HepG2 (cell line): ENCODE results near the gene FCN3. TPM values are rescaled to one million over a fixed set of nuclear protein-coding genes. Genes with fewer than 3 reads are reported as not detected.

Source experiments
- ATAC-seq: fragments of 200-7000 bp; cut with Tn5 transposase; 3 replicates; pipeline ENCODE4 v1.9.1; 2020; ENCODE audit warnings: mild to moderate bottlenecking, moderate library complexity
- BruUV-seq: library from RNA; stranded (reverse); fragments of 400-500 nt; replicated peaks from 2 replicates; lab custom pipeline; 2021; lab: Mats Ljungman, UMichigan
- CTCF ChIA-PET: fragments of 300-600 bp; formaldehyde crosslinking; extraction: SDS; loops from one replicate; lab custom pipeline; 2021; ENCODE audit warnings: low total read pairs, inconsistent platforms, low intra/inter-chr PET ratio; lab: Yijun Ruan, JAX
- POLR2A ChIA-PET: fragments of 350-600 bp; sonication (Branson Sonifier 250); formaldehyde crosslinking; loops from one replicate; lab custom pipeline; 2020; ENCODE audit warnings: antibody characterized with exemption, inconsistent platforms; lab: Yijun Ruan, JAX
- DNase-seq: peaks from one replicate; pipeline ENCODE4 v3.0.0-alpha.2; 2015; ENCODE audit warnings: low spot score
- FAIRE-seq: peaks from 3 replicates; lab custom pipeline; 2011; peaks lifted over from hg19 to GRCh38; lab: Jason Lieb, UNC
- H2AFZ ChIP-seq: one replicate; pipeline ENCODE4 v1.6.1; 2011; ENCODE audit warnings: low read length, inconsistent platforms
- H3K27ac ChIP-seq: fragments of 300-600 bp; 3 replicates; pipeline ENCODE4 v1.8.0; 2011; ENCODE audit warnings: mixed run types, mild to moderate bottlenecking, mixed read lengths, low read length, inconsistent platforms; ENCODE audit not compliant: insufficient read depth; ENCODE audit errors: extremely low read length
- H3K27me3 ChIP-seq, 2 experiments: fragments of 200-600 bp in 1 of 2; 2 replicates in 1 of 2; 3 replicates in 1 of 2; pipeline versions ENCODE4 v1.6.0 to v1.8.0; 2011; ENCODE audit warnings: low read length in 2 of 2, mild to moderate bottlenecking in 2 of 2, moderate library complexity in 2 of 2, inconsistent platforms in 1 of 2; ENCODE audit not compliant: insufficient read depth in 2 of 2, control insufficient read depth in 1 of 2
- H3K36me3 ChIP-seq, 2 experiments: fragments of 200-600 bp in 1 of 2; replicated peaks in 1 of 2; 2 replicates in 1 of 2; 3 replicates in 1 of 2; pipeline versions ENCODE4 v1.5.1 to v1.8.0; 2011; ENCODE audit warnings: low read length in 2 of 2, inconsistent platforms in 1 of 2; ENCODE audit not compliant: insufficient read depth in 2 of 2, control insufficient read depth in 1 of 2
- H3K4me1 ChIP-seq: 2 replicates; pipeline ENCODE4 v1.5.1; 2012; ENCODE audit warnings: low read length, inconsistent platforms; ENCODE audit not compliant: insufficient read depth
- H3K4me2 ChIP-seq: 2 replicates; pipeline ENCODE4 v1.6.0; 2011; ENCODE audit warnings: low read depth, low read length, inconsistent platforms
- H3K4me3 ChIP-seq, 3 experiments: fragments of 200-600 bp in 1 of 3; sonication (generic), shearing (Covaris generic) in 1 of 3; replicated peaks in 1 of 3; 2 replicates each; pipeline ENCODE4 v1.5.1; 2011 to 2016; ENCODE audit warnings: low read length in 3 of 3, inconsistent platforms in 2 of 3, low read depth in 2 of 3, mild to moderate bottlenecking in 2 of 3, control low read depth in 1 of 3, mixed read lengths in 1 of 3; ENCODE audit not compliant: insufficient read depth in 1 of 3
- H3K79me2 ChIP-seq: one replicate; pipeline ENCODE4 v1.6.1; 2011; ENCODE audit warnings: low read length, inconsistent platforms; ENCODE audit not compliant: insufficient read depth
- H3K9ac ChIP-seq: 2 replicates; pipeline ENCODE4 v1.6.0; 2011; ENCODE audit warnings: mild to moderate bottlenecking, low read depth, low read length, inconsistent platforms; ENCODE audit not compliant: insufficient read depth
- H3K9me3 ChIP-seq: 2 replicates; pipeline ENCODE4 v1.5.1; 2012; ENCODE audit warnings: mild to moderate bottlenecking, low read length
- H4K20me1 ChIP-seq: 2 replicates; pipeline ENCODE4 v1.6.0; 2011; ENCODE audit warnings: inconsistent platforms, mild to moderate bottlenecking, low read length, moderate library complexity; ENCODE audit not compliant: insufficient read depth
- EP300 ChIP-seq, 3 experiments: sonication (generic) in 1 of 3; formaldehyde crosslinking in 1 of 3; IDR thresholded peaks; 2 replicates each; pipeline versions ENCODE4 v1.5.1 to v1.6.1; 2011 to 2020; ENCODE audit warnings: low read depth in 2 of 3, low read length in 2 of 3, borderline replicate concordance in 1 of 3, improper control_type of control experiment in 1 of 3, mild to moderate bottlenecking in 1 of 3, missing genetic modification reagents in 1 of 3, moderate library complexity in 1 of 3
- KDM2A ChIP-seq: sonication (generic); formaldehyde crosslinking; IDR thresholded peaks from 2 replicates; pipeline ENCODE4 v1.4.0; 2020; ENCODE audit warnings: low read depth, missing genetic modification reagents, borderline replicate concordance
- MTF1 ChIP-seq: sonication (generic); formaldehyde crosslinking; IDR thresholded peaks from 2 replicates; pipeline ENCODE4 v1.5.0; 2020; ENCODE audit warnings: missing genetic modification reagents
- NCOA1 ChIP-seq: sonication (generic); formaldehyde crosslinking; IDR thresholded peaks from 2 replicates; pipeline ENCODE4 v1.9.0; 2021; ENCODE audit warnings: missing genetic modification reagents
- PAX8 ChIP-seq: sonication (generic); formaldehyde crosslinking; IDR thresholded peaks from 2 replicates; pipeline ENCODE4 v1.8.0; 2022; ENCODE audit warnings: mild to moderate bottlenecking, missing genetic modification reagents, borderline replicate concordance
- ZNF530 ChIP-seq: sonication (generic); formaldehyde crosslinking; IDR thresholded peaks from 2 replicates; pipeline ENCODE4 v1.5.0; 2020; ENCODE audit warnings: low read depth, mild to moderate bottlenecking, missing genetic modification reagents
- WGBS: methylation state at CpG from one replicate; pipeline ENCODE4 v1.1.6; 2017; ENCODE audit warnings: low lambda C conversion rate; 5-methylcytosine and 5-hydroxymethylcytosine counted together
- in situ Hi-C: cut with HindIII; loops from 2 replicates; pipeline ENCODE4 v1.10.0; 2017; ENCODE audit warnings: low pct_unique_long_range_greater_than_20kb; ENCODE audit not compliant: extremely low pct_ligation_motif_present
- intact Hi-C: fragments of 100-400 bp; cut with micrococcal nuclease; formaldehyde crosslinking; loops from one replicate; pipeline ENCODE4 v1.10.0; 2022; ENCODE audit not compliant: unreplicated experiment
- polyA plus RNA-seq, 8 experiments: library from polyadenylated mRNA; depleted of rRNA in 3 of 8; stranded (reverse) in 7 of 8; unstranded in 1 of 8; fragments of >200 nt; fragmentation: Illumina TruSeq in 4 of 8; extraction: Trizol in 4 of 8; gene quantifications; 2 replicates each; pipeline versions ENCODE4 v1.2.1 to v1.2.3, GENCODE V29; 2011 to 2016; ENCODE audit warnings: low read depth in 4 of 8, missing spikeins in 1 of 8, mixed read lengths in 1 of 8; ENCODE audit not compliant: insufficient read depth in 1 of 8
- total RNA-seq, 5 experiments: library from RNA; depleted of rRNA; stranded (reverse); fragments of >200 nt; fragmentation: Illumina TruSeq; extraction: Trizol; gene quantifications; 2 replicates each; pipeline ENCODE4 v1.2.3, GENCODE V29; 2016; ENCODE audit warnings: low read depth in 1 of 5
- TF ChIP-seq, protein P1 (sequence below): sonication (generic); formaldehyde crosslinking; IDR thresholded peaks from 2 replicates; pipeline ENCODE4 v1.8.0; 2022; ENCODE audit warnings: missing genetic modification reagents, mild to moderate bottlenecking, borderline replicate concordance
- TF ChIP-seq, protein P2 (sequence below): sonication (generic); formaldehyde crosslinking; IDR thresholded peaks from 2 replicates; pipeline ENCODE4 v1.5.1; 2020; ENCODE audit warnings: missing genetic modification reagents, mild to moderate bottlenecking, borderline replicate concordance

The FCN3 gene
- total and polyA plus RNA-seq, 2 of the 13 experiments (the other 11 are each of a cell fraction or from before 2014, with no cell fraction given), result not detected

DNA sequence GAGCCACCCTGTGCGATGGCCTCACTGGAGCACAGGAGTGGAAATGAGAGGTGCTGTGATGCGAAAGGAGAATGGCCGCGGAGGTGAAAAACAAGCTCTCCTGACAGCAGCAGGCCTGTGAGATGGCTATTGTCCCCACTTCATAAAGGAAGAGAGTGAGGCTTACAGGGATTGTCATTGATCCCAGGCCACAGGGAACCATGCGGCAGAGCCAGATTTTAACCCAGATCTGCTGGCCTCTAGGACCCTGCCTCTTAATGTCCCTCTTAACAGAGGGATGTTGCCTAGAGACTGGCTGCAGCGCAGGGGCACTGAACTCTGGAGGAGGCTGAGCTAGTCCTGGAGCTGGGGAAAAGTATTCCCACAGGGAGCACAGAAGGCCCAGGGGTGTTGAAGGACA lies 35.9 kb downstream of the FCN3 start:
- Histone ChIP-seq H3K27me3 (no peaks in the 10 kb centered on the region; a peak in 1 of 5 replicates), H4K20me1 (no peaks in the 10 kb centered on the region), H3K36me3 (peaks cover 15 to 20% of the 10 kb centered on the region in 2 experiments; a peak in 4 of 5 replicates), H3K9me3 (no peaks in the 10 kb centered on the region), H3K4me3 (no peak overlapping the region), H3K9ac (no peak overlapping the region), H3K4me1 (peaks cover 16% of the 10 kb centered on the region), H3K4me2 (no peak overlapping the region), H3K79me2 (no peaks in the 10 kb centered on the region), H3K27ac (no peak overlapping the region), H2AFZ (no peak overlapping the region)
- BruUV-seq, result no TSS peak
- ATAC-seq (no peak), DNase-seq (no peak), FAIRE-seq (no peak)
- in situ Hi-C loops, result no loop called here
- CTCF ChIA-PET, result no interaction called here
- intact Hi-C loops, result no loop called here
- POLR2A ChIA-PET, result no interaction called here
- 98% methylated on average over 5 of the region's 6 CpGs for WGBS
- TF ChIP-seq NCOA1 (CRISPR knock-in tag), result no peak
- no peak for TF ChIP-seq EP300 (IDR thresholded peaks at IDR 0.05; ENCODE audit: low read depth in 2 of 2, low read length in 2 of 2)
- no peak for TF ChIP-seq EP300 (CRISPR knock-in tag; IDR thresholded peaks at IDR 0.05; ENCODE audit: borderline replicate concordance)
- TF ChIP-seq MTF1, result no peak
- TF ChIP-seq, protein P1, sequence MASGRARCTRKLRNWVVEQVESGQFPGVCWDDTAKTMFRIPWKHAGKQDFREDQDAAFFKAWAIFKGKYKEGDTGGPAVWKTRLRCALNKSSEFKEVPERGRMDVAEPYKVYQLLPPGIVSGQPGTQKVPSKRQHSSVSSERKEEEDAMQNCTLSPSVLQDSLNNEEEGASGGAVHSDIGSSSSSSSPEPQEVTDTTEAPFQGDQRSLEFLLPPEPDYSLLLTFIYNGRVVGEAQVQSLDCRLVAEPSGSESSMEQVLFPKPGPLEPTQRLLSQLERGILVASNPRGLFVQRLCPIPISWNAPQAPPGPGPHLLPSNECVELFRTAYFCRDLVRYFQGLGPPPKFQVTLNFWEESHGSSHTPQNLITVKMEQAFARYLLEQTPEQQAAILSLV (CRISPR knock-in tag), result no peak
- TF ChIP-seq, protein P2, sequence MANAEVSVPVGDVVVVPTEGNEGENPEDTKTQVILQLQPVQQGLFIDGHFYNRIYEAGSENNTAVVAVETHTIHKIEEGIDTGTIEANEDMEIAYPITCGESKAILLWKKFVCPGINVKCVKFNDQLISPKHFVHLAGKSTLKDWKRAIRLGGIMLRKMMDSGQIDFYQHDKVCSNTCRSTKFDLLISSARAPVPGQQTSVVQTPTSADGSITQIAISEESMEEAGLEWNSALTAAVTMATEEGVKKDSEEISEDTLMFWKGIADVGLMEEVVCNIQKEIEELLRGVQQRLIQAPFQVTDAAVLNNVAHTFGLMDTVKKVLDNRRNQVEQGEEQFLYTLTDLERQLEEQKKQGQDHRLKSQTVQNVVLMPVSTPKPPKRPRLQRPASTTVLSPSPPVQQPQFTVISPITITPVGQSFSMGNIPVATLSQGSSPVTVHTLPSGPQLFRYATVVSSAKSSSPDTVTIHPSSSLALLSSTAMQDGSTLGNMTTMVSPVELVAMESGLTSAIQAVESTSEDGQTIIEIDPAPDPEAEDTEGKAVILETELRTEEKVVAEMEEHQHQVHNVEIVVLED (CRISPR knock-in tag), result no peak
- TF ChIP-seq PAX8 (CRISPR knock-in tag), result no peak
- no peak for TF ChIP-seq KDM2A (CRISPR knock-in tag)
- TF ChIP-seq ZNF530 (CRISPR knock-in tag), result no peak
